Measurements from ENCODE around the gene ABCC4.
A peak's percentile ranks its signal among the peaks of the same experiment; 100 is the strongest.
"Not testable (repeated sequence)": the region's sequence is repeated elsewhere in the genome, so short reads cannot be mapped to it uniquely, and the experiment has no call there.

ABCC4 gene

GRCh38 chr13:95296326-95296925 lies 4.8 kb downstream of the ABCC4 start:
- H3K27me3 ChIP-seq (ENCODE audit: control insufficient read depth, insufficient read depth, low read length), result no peaks in the 10 kb centered on the region
- peaks cover 27% of the 10 kb centered on the region for H3K4me1 ChIP-seq (ENCODE audit: control insufficient read depth, insufficient read depth, low read length)
- H3K9ac ChIP-seq (ENCODE audit: low read depth, low read length), result no peak overlapping the region
- no peak overlapping the region for H3K4me3 ChIP-seq (ENCODE audit: low read length)
- H3K9me3 ChIP-seq (replicated peaks; ENCODE audit: low read length), result no peaks in the 10 kb centered on the region
- H3K4me2 ChIP-seq (ENCODE audit: low read length), result no peak overlapping the region
- peaks cover 3% of the 10 kb centered on the region for H3K36me3 ChIP-seq (ENCODE audit: insufficient read depth, low read length)

- no peaks in the 10 kb centered on the region for H3K9me3 ChIP-seq (replicated peaks; ENCODE audit: low read length)
- no peak overlapping the region for H3K9ac ChIP-seq (ENCODE audit: low read depth, low read length)
- no peak overlapping the region for H3K4me3 ChIP-seq (ENCODE audit: low read length)
- peaks cover 24% of the 10 kb centered on the region for H3K4me1 ChIP-seq (ENCODE audit: control insufficient read depth, insufficient read depth, low read length)
- no peak overlapping the region for H3K4me2 ChIP-seq (ENCODE audit: low read length)
- peaks cover 3% of the 10 kb centered on the region for H3K36me3 ChIP-seq (ENCODE audit: insufficient read depth, low read length)
- H3K27me3 ChIP-seq (ENCODE audit: control insufficient read depth, insufficient read depth, low read length), result no peaks in the 10 kb centered on the region
Observed at GRCh38 chr13:95295026-95295425, 6.2 kb downstream of the ABCC4 start.

GRCh38 chr13:95292622-95293021 lies 8.6 kb downstream of the ABCC4 start:
- H3K27me3 ChIP-seq (ENCODE audit: control insufficient read depth, insufficient read depth, low read length), result no peaks in the 10 kb centered on the region
- H3K4me3 ChIP-seq (ENCODE audit: low read length), result no peak overlapping the region

GRCh38 chr13:95289901-95290300 lies 11.3 kb downstream of the ABCC4 start:
- H3K4me1 ChIP-seq (ENCODE audit: control insufficient read depth, insufficient read depth, low read length); H3K4me2 ChIP-seq (ENCODE audit: low read length); H3K27me3 ChIP-seq (ENCODE audit: control insufficient read depth, insufficient read depth, low read length); H3K9ac ChIP-seq (ENCODE audit: low read depth, low read length); H3K9me3 ChIP-seq (replicated peaks; ENCODE audit: low read length); H3K36me3 ChIP-seq (ENCODE audit: insufficient read depth, low read length); H3K4me3 ChIP-seq (ENCODE audit: low read length): not testable (repeated sequence)

More at GRCh38 chr13:95292622-95293021, 8.6 kb downstream of the ABCC4 start:
- Histone ChIP-seq H3K4me1 (ENCODE audit: control insufficient read depth, insufficient read depth, low read length) (peaks cover 5% of the 10 kb centered on the region), H3K4me2 (ENCODE audit: low read length) (no peak overlapping the region), H3K9me3 (replicated peaks; ENCODE audit: low read length) (no peaks in the 10 kb centered on the region), H3K9ac (ENCODE audit: low read depth, low read length) (no peak overlapping the region), H3K36me3 (ENCODE audit: insufficient read depth, low read length) (peaks cover 3% of the 10 kb centered on the region)

- Histone ChIP-seq H3K27me3 (ENCODE audit: control insufficient read depth, insufficient read depth, low read length) (no peaks in the 10 kb centered on the region), H3K4me2 (ENCODE audit: low read length) (no peak overlapping the region), H3K36me3 (ENCODE audit: insufficient read depth, low read length) (no peaks in the 10 kb centered on the region), H3K4me1 (ENCODE audit: control insufficient read depth, insufficient read depth, low read length) (no peaks in the 10 kb centered on the region), H3K9me3 (replicated peaks; ENCODE audit: low read length) (no peaks in the 10 kb centered on the region), H3K4me3 (ENCODE audit: low read length) (no peak overlapping the region), H3K9ac (ENCODE audit: low read depth, low read length) (no peak overlapping the region)
Observed at GRCh38 chr13:95289020-95289444, 12.2 kb downstream of the ABCC4 start.

GRCh38 chr13:95284436-95284835 lies 16.8 kb downstream of the ABCC4 start:
- no peak overlapping the region for H3K4me3 ChIP-seq (ENCODE audit: low read length)
- no peaks in the 10 kb centered on the region for H3K9me3 ChIP-seq (replicated peaks; ENCODE audit: low read length)
- no peak overlapping the region for H3K9ac ChIP-seq (ENCODE audit: low read depth, low read length)
- H3K36me3 ChIP-seq (ENCODE audit: insufficient read depth, low read length), result no peaks in the 10 kb centered on the region
- no peaks in the 10 kb centered on the region for H3K27me3 ChIP-seq (ENCODE audit: control insufficient read depth, insufficient read depth, low read length)
- H3K4me2 ChIP-seq (ENCODE audit: low read length), result no peak overlapping the region
- H3K4me1 ChIP-seq (ENCODE audit: control insufficient read depth, insufficient read depth, low read length), result peaks cover 20% of the 10 kb centered on the region

GRCh38 chr13:95279016-95279415 lies 22.2 kb downstream of the ABCC4 start:
- Histone ChIP-seq H3K27me3 (ENCODE audit: control insufficient read depth, insufficient read depth, low read length) (no peaks in the 10 kb centered on the region), H3K4me1 (ENCODE audit: control insufficient read depth, insufficient read depth, low read length) (peaks cover 41% of the 10 kb centered on the region), H3K36me3 (ENCODE audit: insufficient read depth, low read length) (no peaks in the 10 kb centered on the region), H3K9ac (ENCODE audit: low read depth, low read length) (no peak overlapping the region), H3K4me2 (ENCODE audit: low read length) (no peak overlapping the region), H3K9me3 (replicated peaks; ENCODE audit: low read length) (no peaks in the 10 kb centered on the region), H3K4me3 (ENCODE audit: low read length) (no peak overlapping the region)

GRCh38 chr13:95276037-95276505 lies 25.2 kb downstream of the ABCC4 start:
- Histone ChIP-seq H3K36me3 (ENCODE audit: insufficient read depth, low read length) (no peaks in the 10 kb centered on the region), H3K4me2 (ENCODE audit: low read length) (no peak overlapping the region), H3K27me3 (ENCODE audit: control insufficient read depth, insufficient read depth, low read length) (no peaks in the 10 kb centered on the region), H3K4me3 (ENCODE audit: low read length) (no peak overlapping the region), H3K9me3 (replicated peaks; ENCODE audit: low read length) (no peaks in the 10 kb centered on the region), H3K4me1 (ENCODE audit: control insufficient read depth, insufficient read depth, low read length) (peaks cover 49% of the 10 kb centered on the region), H3K9ac (ENCODE audit: low read depth, low read length) (no peak overlapping the region)

GRCh38 chr13:95275322-95276036 lies 25.8 kb downstream of the ABCC4 start:
- Histone ChIP-seq H3K9me3 (replicated peaks; ENCODE audit: low read length) (no peaks in the 10 kb centered on the region), H3K36me3 (ENCODE audit: insufficient read depth, low read length) (no peaks in the 10 kb centered on the region), H3K4me1 (ENCODE audit: control insufficient read depth, insufficient read depth, low read length) (peaks cover 49% of the 10 kb centered on the region), H3K4me3 (ENCODE audit: low read length) (no peak overlapping the region), H3K4me2 (ENCODE audit: low read length) (no peak overlapping the region), H3K9ac (ENCODE audit: low read depth, low read length) (peak overlapping the region; percentile 52), H3K27me3 (ENCODE audit: control insufficient read depth, insufficient read depth, low read length) (no peaks in the 10 kb centered on the region)

GRCh38 chr13:95273592-95274132 lies 27.6 kb downstream of the ABCC4 start:
- H3K9ac ChIP-seq (ENCODE audit: low read depth, low read length), result peak overlapping the region; percentile 35
- H3K36me3 ChIP-seq (ENCODE audit: insufficient read depth, low read length); H3K4me2 ChIP-seq (ENCODE audit: low read length); H3K9me3 ChIP-seq (replicated peaks; ENCODE audit: low read length); H3K4me3 ChIP-seq (ENCODE audit: low read length); H3K27me3 ChIP-seq (ENCODE audit: control insufficient read depth, insufficient read depth, low read length): not testable (repeated sequence)
- peaks cover 60% of the 10 kb centered on the region for H3K4me1 ChIP-seq (ENCODE audit: control insufficient read depth, insufficient read depth, low read length)

GRCh38 chr13:95272076-95272475 lies 29.2 kb downstream of the ABCC4 start:
- H3K36me3 ChIP-seq (ENCODE audit: insufficient read depth, low read length); H3K27me3 ChIP-seq (ENCODE audit: control insufficient read depth, insufficient read depth, low read length); H3K4me3 ChIP-seq (ENCODE audit: low read length); H3K9me3 ChIP-seq (replicated peaks; ENCODE audit: low read length): not testable (repeated sequence)
- Histone ChIP-seq H3K9ac (ENCODE audit: low read depth, low read length) (peak overlapping the region; percentile 73), H3K4me1 (ENCODE audit: control insufficient read depth, insufficient read depth, low read length) (peaks cover 75% of the 10 kb centered on the region), H3K4me2 (ENCODE audit: low read length) (peak overlapping the region; percentile 65)

Measured in skeletal muscle satellite cell (primary cell).